ENCODE results near the gene ZNF423.

The ZNF423 gene

GRCh38 chr16:49640581-49640980 is 215.3 kb downstream of the ZNF423 start:
- Histone ChIP-seq H3K4me1 (ENCODE audit: insufficient read depth, insufficient read length) (peaks cover 24% of the 10 kb centered on the region), H3K9ac (ENCODE audit: insufficient read length, low read depth) (peak overlapping the region; percentile 58), H3K9me3 (ENCODE audit: insufficient read depth, low read length) (no peaks in the 10 kb centered on the region), H3K36me3 (ENCODE audit: insufficient read depth, insufficient read length, low read length) (peaks cover 30% of the 10 kb centered on the region), H3K4me3 (ENCODE audit: insufficient read length, low read depth) (no peak overlapping the region), H3K27me3 (ENCODE audit: insufficient read depth, insufficient read length) (no peaks in the 10 kb centered on the region)
- DNase-seq (ENCODE audit: low read depth, low spot score) = no peak
- TF ChIP-seq ZNF274 (IDR thresholded peaks at IDR 0.05; ENCODE audit: low read depth, low read length) (no peak), YY1 (IDR thresholded peaks at IDR 0.05; ENCODE audit: insufficient read depth, insufficient read length) (no peak), SUZ12 (IDR thresholded peaks at IDR 0.05; ENCODE audit: extremely low read depth, insufficient read depth, insufficient read length) (no peak)

DNA sequence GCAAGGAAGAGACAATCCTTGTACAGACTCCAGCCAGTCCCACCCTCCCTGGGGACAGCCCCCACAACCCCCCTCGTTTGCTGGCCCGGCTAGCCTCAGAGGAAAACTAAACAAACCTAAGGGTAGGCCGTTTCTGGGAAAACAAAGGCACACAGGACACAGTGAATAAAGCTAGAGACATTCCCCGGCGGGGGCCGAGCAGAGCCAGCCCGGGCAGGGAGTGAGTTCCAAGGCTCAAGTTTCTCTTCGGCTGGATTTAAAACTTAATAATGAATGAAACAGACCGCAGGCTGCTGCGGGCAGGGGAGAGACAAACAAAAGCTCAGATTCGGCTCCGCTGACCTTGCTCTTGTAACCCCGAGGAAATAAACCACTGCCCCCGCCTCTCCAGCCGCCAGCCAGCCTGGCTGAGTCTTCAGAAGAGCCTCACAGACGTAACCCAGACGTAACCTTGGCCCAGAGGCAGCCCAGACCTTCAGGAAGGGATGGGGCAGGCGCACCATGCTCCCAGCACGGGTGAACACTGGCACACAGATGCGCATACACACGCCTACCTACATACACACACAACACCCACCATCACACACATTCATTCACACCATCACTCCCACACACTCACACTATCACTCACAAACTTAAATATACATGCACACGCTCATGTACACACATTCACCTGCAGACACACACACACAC is 216.0 kb downstream of the ZNF423 start:
- Histone ChIP-seq H3K4me1 (ENCODE audit: insufficient read depth, insufficient read length) (peaks cover 24% of the 10 kb centered on the region), H3K4me3 (ENCODE audit: insufficient read length, low read depth) (no peak overlapping the region), H3K27me3 (ENCODE audit: insufficient read depth, insufficient read length) (no peaks in the 10 kb centered on the region), H3K9me3 (ENCODE audit: insufficient read depth, low read length) (no peaks in the 10 kb centered on the region), H3K36me3 (ENCODE audit: insufficient read depth, insufficient read length, low read length) (peaks cover 37% of the 10 kb centered on the region), H3K9ac (ENCODE audit: insufficient read length, low read depth) (peak overlapping the region; percentile 73)
- peak; percentile 75 for DNase-seq (ENCODE audit: low read depth, low spot score)
- TF ChIP-seq ZNF274 (IDR thresholded peaks at IDR 0.05; ENCODE audit: low read depth, low read length) (no peak), SUZ12 (IDR thresholded peaks at IDR 0.05; ENCODE audit: extremely low read depth, insufficient read depth, insufficient read length) (no peak), YY1 (IDR thresholded peaks at IDR 0.05; ENCODE audit: insufficient read depth, insufficient read length) (no peak)

- peak overlapping the region; percentile 65 for H3K9ac ChIP-seq (ENCODE audit: insufficient read length, low read depth)
- peaks cover 45% of the 10 kb centered on the region for H3K36me3 ChIP-seq (ENCODE audit: insufficient read depth, insufficient read length, low read length)
- no peaks in the 10 kb centered on the region for H3K9me3 ChIP-seq (ENCODE audit: insufficient read depth, low read length)
- no peak for DNase-seq (ENCODE audit: low read depth, low spot score)
- no peak overlapping the region for H3K4me3 ChIP-seq (ENCODE audit: insufficient read length, low read depth)
- H3K27me3 ChIP-seq (ENCODE audit: insufficient read depth, insufficient read length) = no peaks in the 10 kb centered on the region
- no peak for TF ChIP-seq SUZ12 (IDR thresholded peaks at IDR 0.05; ENCODE audit: extremely low read depth, insufficient read depth, insufficient read length)
- TF ChIP-seq ZNF274 (IDR thresholded peaks at IDR 0.05; ENCODE audit: low read depth, low read length) = no peak
- no peak for TF ChIP-seq YY1 (IDR thresholded peaks at IDR 0.05; ENCODE audit: insufficient read depth, insufficient read length)
- peaks cover 23% of the 10 kb centered on the region for H3K4me1 ChIP-seq (ENCODE audit: insufficient read depth, insufficient read length)
Measured at GRCh38 chr16:49638673-49639610, 217.0 kb downstream of the ZNF423 start.

GRCh38 chr16:49637933-49638672 is 217.8 kb downstream of the ZNF423 start:
- no peak overlapping the region for H3K4me3 ChIP-seq (ENCODE audit: insufficient read length, low read depth)
- H3K27me3 ChIP-seq (ENCODE audit: insufficient read depth, insufficient read length) = no peaks in the 10 kb centered on the region
- peak overlapping the region; percentile 24 for H3K9ac ChIP-seq (ENCODE audit: insufficient read length, low read depth)
- peaks cover 20% of the 10 kb centered on the region for H3K4me1 ChIP-seq (ENCODE audit: insufficient read depth, insufficient read length)
- no peak for DNase-seq (ENCODE audit: low read depth, low spot score)
- H3K9me3 ChIP-seq (ENCODE audit: insufficient read depth, low read length) = no peaks in the 10 kb centered on the region
- peaks cover 45% of the 10 kb centered on the region for H3K36me3 ChIP-seq (ENCODE audit: insufficient read depth, insufficient read length, low read length)
- no peak for TF ChIP-seq SUZ12 (IDR thresholded peaks at IDR 0.05; ENCODE audit: extremely low read depth, insufficient read depth, insufficient read length)
- no peak for TF ChIP-seq ZNF274 (IDR thresholded peaks at IDR 0.05; ENCODE audit: low read depth, low read length)
- no peak for TF ChIP-seq YY1 (IDR thresholded peaks at IDR 0.05; ENCODE audit: insufficient read depth, insufficient read length)

DNA sequence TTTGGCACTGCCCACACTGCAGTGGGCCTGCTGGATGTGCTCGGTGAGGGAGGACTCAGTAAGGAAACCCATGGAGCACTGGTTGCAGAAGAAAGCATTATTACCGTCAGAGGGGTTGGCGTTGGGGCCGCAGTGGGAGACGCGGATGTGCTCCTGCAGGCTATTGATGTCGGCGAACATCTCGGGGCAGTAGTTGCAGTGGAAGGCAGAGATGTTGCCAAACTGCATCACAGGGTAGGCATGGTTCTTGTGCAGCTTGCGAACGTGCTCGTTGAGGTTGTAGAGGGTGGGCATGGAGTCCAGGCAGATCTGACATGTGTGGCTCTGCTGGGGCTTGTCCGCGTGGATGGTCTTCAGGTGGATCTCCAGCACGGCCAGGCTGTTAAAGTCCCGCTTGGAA is 218.4 kb downstream of the ZNF423 start:
- TF ChIP-seq YY1 (IDR thresholded peaks at IDR 0.05; ENCODE audit: insufficient read depth, insufficient read length) (no peak), ZNF274 (IDR thresholded peaks at IDR 0.05; ENCODE audit: low read depth, low read length) (no peak)
- H3K4me1 ChIP-seq (ENCODE audit: insufficient read depth, insufficient read length) = peaks cover 20% of the 10 kb centered on the region
- no peak overlapping the region for H3K4me3 ChIP-seq (ENCODE audit: insufficient read length, low read depth)
- no peak for DNase-seq (ENCODE audit: low read depth, low spot score)
- H3K9ac ChIP-seq (ENCODE audit: insufficient read length, low read depth) = no peak overlapping the region
- peaks cover 49% of the 10 kb centered on the region for H3K36me3 ChIP-seq (ENCODE audit: insufficient read depth, insufficient read length, low read length)
- H3K27me3 ChIP-seq (ENCODE audit: insufficient read depth, insufficient read length) = no peaks in the 10 kb centered on the region
- H3K9me3 ChIP-seq (ENCODE audit: insufficient read depth, low read length) = no peaks in the 10 kb centered on the region

GRCh38 chr16:49636608-49637007 is 219.3 kb downstream of the ZNF423 start:
- no peaks in the 10 kb centered on the region for H3K27me3 ChIP-seq (ENCODE audit: insufficient read depth, insufficient read length)

More at GRCh38 chr16:49636608-49637007, 219.3 kb downstream of the ZNF423 start:
- H3K36me3 ChIP-seq (ENCODE audit: insufficient read depth, insufficient read length, low read length) = peaks cover 49% of the 10 kb centered on the region
- DNase-seq (ENCODE audit: low read depth, low spot score) = no peak
- no peak overlapping the region for H3K9ac ChIP-seq (ENCODE audit: insufficient read length, low read depth)
- H3K4me1 ChIP-seq (ENCODE audit: insufficient read depth, insufficient read length) = peaks cover 23% of the 10 kb centered on the region
- no peak overlapping the region for H3K4me3 ChIP-seq (ENCODE audit: insufficient read length, low read depth)
- no peaks in the 10 kb centered on the region for H3K9me3 ChIP-seq (ENCODE audit: insufficient read depth, low read length)
- TF ChIP-seq YY1 (IDR thresholded peaks at IDR 0.05; ENCODE audit: insufficient read depth, insufficient read length) = no peak
- no peak for TF ChIP-seq SUZ12 (IDR thresholded peaks at IDR 0.05; ENCODE audit: extremely low read depth, insufficient read depth, insufficient read length)
- TF ChIP-seq ZNF274 (IDR thresholded peaks at IDR 0.05; ENCODE audit: low read depth, low read length) = no peak
